COLO668 (cell line): Measurements from ENCODE around the gene FOXC1.

Source experiments
- DNase-seq: peaks from one replicate; lab custom pipeline; 2025; ENCODE audit not compliant: unreplicated experiment; lab: John Stamatoyannopoulos, UW

The FOXC1 gene

GRCh38 chr6:1611572-1612298 is 2.0 kb downstream of the FOXC1 start:
- peak; percentile 44 for DNase-seq

GRCh38 chr6:1612299-1612973 is 2.7 kb downstream of the FOXC1 start:
- DNase-seq: no peak

- DNase-seq: peak; percentile 10
These were observed 3.2 kb downstream of the FOXC1 start for GRCh38 chr6:1612974-1613306.

GRCh38 chr6:1613346-1613687 is 3.6 kb downstream of the FOXC1 start:
- DNase-seq: no peak

- DNase-seq: peak; percentile 61
These were observed 4.2 kb downstream of the FOXC1 start for GRCh38 chr6:1613688-1614447.

GRCh38 chr6:1614448-1615150 is 4.9 kb downstream of the FOXC1 start:
- no peak for DNase-seq

- no peak for DNase-seq
These were observed 5.6 kb downstream of the FOXC1 start for GRCh38 chr6:1615151-1615852.

GRCh38 chr6:1615853-1616420 is 6.2 kb downstream of the FOXC1 start:
- DNase-seq: no peak

GRCh38 chr6:1616701-1617463 is 7.2 kb downstream of the FOXC1 start:
- DNase-seq: no peak

- DNase-seq: no peak
These were observed 8.0 kb downstream of the FOXC1 start for GRCh38 chr6:1617466-1618310.

- no peak for DNase-seq
These were observed 8.8 kb downstream of the FOXC1 start for GRCh38 chr6:1618311-1619097.

- DNase-seq: no peak
These were observed 9.5 kb downstream of the FOXC1 start for GRCh38 chr6:1619098-1619672.

GRCh38 chr6:1619673-1620503 is 10.2 kb downstream of the FOXC1 start:
- DNase-seq: no peak

GRCh38 chr6:1620504-1621069 is 10.9 kb downstream of the FOXC1 start:
- DNase-seq: no peak

- DNase-seq: no peak
These were observed 11.5 kb downstream of the FOXC1 start for GRCh38 chr6:1621070-1621701.

GRCh38 chr6:1622220-1622850 is 12.6 kb downstream of the FOXC1 start:
- DNase-seq: no peak
